NCI-H2196 (cell line): ENCODE measurements around the gene FRK.
"Not testable (repeated sequence)": the region's sequence is repeated elsewhere in the genome, so short reads cannot be mapped to it uniquely, and the experiment has no call there.

ENCODE experiments used
- DNase-seq: peaks from one replicate; lab custom pipeline; 2025; ENCODE audit not compliant: unreplicated experiment; lab: John Stamatoyannopoulos, UW

FRK gene

DNA sequence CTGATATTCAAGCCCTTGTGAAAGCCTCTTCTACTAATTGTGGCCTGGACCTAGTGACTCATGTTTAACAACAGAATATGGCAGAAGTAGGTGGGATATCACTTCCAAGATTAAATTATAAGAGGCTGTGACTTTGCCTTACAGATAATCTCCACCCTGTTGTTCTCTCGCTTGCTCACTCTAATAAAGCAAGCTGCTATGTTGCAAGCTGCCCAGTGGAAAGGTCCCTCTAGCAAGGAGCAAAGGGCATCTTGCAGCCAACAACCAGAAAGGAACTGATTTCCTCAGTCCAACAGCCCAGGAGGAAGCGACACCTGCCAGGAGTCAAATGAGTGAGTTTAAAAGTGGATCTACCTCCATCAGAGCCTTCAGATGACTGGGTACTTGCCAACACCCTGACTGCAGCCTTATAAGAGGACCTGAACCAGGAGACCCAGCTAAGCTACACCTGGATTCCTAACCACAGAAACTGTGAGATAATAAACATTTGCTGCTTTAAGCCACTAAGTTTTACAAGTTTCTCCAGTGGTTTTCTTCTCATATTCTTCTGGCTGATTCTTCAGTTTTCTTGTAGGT, 112.6 kb downstream of the FRK start:
- DNase-seq: no peak

DNA sequence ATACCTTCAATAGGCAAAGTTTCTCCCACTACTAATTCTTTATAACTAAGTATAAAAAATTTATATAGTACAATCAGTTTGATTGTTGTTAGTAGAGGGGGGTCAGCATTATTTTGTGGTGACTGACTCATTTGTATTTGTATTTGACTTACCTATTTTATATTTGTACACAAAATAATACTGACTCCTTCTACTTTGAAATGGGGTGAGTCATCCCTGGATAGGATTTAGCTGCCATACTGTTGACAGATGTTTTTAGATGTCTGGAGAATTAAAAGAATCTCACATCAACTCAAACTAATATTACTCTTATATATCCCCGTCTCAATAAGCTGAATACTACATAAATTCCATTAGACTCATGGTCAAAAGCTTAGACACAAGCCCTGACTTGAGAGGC, 114.9 kb downstream of the FRK start:
- DNase-seq: no peak

DNA sequence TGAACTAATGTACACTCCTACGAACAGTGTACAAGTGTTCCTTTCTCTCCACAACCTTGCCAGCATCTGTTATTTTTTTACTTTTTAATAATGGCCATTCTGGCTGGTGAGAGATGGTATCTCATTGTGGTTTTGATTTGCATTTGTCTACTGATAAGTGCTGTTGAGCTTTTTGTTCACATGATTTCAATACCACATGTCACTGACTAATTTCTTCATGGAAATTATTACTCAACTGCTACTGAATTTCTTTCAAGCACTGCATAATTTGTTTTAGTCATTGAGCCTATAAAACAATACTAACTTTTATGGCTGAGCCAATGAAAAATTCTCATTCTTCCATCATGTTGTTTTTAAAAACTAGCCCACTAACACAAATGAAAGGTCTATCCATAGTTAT, 115.4 kb downstream of the FRK start:
- DNase-seq: no peak

DNA sequence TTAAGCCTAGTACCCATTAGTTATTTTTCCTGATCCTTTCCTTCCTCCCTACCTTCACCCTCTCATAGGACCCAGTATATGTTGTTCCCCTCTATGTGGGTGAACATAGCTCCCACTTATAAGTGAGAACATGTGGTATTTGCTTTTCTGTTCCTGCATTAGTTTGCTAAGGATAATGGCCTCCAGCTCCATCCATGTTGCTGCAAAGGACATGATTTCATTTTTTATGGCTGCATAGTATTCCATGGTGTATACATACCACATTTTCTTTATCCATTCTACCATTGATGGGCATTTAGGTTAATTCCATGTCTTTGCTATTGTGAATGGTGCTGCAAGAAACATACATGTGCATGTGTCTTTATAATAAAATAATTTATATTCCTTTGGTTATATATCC, 115.9 kb downstream of the FRK start:
- DNase-seq: not testable (repeated sequence)

DNA sequence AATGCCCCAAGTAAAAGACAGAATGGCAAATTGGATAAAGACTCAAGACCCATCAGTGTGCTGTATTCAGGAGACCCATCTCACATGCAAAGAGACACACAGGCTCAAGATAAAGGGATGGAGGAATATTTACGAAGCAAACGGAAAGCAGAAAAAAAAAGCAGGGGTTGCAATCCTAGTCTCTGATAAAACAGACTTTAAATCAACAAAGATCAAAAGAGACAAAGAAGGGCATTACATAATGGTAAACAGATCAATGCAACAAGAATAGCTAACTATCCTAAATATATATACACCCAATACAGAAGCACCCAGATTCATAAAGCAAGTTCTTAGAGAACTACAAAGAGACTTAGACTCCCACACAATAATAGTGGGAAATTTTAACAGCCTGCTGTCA, 123.2 kb downstream of the FRK start:
- DNase-seq: not testable (repeated sequence)

DNA sequence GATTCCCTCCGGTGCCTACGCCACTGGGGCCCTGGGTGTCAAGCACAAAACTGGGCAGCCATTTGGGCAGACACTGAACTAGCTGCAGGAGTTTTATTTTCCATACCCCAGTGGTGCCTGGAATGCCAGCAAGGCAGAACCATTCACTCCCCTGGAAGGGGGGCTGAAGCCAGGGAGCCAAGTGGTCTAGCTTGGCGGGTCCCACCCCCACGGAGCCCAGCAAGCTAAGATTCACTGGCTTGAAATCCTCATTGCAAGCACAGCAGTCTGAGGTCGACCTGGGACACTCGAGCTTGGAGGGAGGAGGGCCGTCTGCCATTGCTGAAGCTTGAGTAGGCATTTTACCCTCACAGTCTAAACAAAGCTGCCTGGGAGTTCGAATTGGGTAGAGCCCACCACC, 125.3 kb downstream of the FRK start:
- no peak for DNase-seq

DNA sequence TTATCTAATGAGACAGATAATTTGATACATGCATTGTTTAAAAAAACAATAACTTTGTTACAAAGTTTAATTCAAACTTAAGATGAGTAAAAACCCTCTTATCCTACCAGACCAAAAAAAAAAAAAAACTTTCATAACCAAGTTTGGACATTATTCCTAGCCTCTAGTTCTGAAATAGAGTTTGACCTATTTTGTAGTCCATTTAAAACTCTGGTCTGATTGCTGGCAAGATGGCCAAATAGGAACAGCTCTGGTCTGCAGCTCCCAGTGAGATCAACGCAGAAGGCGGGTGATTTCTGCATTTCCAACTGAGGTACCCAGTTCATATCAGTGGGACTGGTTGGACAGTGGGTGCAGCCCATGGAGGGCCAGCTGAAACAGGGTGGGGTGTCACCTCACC, 125.9 kb downstream of the FRK start:
- DNase-seq: no peak

DNA sequence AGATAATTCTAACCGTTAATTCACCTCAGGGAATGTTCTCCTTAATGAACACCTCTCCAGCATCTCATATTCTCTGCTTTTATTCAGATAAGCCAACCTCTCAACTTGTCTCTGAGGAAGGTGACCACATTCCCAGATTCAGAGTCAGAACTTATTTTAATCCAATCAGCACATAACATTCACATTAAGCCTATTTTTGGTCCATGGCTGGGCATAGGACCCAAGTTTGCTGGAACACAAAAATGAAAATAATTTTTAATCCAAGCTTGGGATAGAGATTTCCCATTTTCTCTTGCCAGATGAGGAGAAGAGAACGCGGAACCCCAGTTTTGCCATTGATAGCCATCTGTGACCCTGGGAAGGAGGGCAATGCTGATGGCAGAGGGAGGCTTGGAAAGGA, 126.5 kb downstream of the FRK start:
- no peak for DNase-seq

DNA sequence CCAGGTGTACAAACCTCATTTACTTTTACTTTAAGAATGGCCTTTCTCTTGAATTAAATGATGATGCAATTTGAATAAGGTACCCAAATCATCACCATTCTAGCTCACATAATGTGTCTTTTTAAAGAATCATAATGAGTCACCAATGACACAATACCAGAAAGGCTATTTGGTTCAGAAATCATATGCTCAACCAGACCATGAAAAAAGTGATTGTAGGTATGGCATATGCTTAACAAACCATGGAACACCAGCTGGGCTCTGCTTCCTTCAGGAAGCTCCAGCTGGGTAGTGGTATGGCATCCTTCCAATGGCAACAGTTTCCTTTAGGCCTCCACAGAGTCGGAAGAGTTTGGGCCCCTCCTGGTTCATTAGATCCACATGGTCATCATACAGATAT, 128.2 kb downstream of the FRK start:
- DNase-seq: no peak

DNA sequence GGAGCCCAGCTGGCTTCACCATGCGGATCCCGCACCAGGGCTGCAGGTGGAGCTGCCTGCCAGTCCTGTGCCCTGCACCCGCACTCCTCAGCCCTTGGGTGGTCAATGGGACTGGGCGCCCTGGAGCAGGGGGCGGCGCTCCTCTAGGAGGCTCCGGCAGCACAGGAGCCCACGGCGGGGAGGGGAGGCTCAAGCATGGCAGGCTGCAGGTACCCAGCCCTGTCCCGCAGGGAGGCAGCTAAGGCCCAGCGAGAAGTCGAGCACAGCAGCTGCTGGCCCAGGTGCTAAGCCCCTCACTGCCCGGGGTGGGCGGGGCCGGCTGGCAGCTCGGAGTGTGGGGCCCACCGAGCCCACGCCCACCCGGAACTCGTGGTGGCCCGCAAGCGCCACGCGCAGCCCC, 132.7 kb downstream of the FRK start:
- DNase-seq: not testable (repeated sequence)

DNA sequence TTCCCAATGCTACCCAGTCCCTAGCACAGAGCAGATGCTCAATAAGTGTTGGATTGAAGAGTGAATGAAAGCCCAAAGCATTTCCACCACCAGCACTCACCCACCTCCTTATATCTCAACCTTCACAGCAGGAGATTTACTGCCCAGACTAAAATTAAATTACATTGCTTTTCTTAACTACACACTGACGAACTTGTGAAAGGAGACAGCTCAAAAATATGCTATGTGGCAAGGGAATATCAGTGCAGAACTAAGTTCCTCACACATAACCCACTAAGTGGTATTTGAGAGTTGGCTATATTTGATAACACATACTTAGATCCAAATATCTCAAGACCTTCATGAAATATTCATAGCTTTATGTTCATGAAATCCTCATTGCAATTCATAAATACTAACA, 137.7 kb downstream of the FRK start:
- DNase-seq: no peak

DNA sequence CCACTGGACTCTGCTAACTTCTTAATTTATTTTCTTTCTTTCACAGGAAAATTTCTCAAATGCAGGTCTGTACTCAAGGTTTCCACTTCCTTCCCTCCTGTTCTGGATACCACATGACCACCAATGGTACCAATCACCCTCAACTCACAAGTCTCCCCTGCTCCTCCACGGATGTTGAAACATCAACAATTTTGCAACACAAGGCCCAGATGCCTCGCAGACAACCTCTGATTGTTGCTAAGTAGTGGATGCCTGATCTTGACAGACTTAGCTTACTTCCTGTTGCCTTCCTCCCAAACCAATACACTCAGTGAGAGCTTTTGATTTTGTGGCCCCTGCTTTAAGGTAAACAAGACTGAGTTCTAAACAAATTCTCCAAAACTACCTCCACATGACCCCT, 146.6 kb downstream of the FRK start:
- no peak for DNase-seq

DNA sequence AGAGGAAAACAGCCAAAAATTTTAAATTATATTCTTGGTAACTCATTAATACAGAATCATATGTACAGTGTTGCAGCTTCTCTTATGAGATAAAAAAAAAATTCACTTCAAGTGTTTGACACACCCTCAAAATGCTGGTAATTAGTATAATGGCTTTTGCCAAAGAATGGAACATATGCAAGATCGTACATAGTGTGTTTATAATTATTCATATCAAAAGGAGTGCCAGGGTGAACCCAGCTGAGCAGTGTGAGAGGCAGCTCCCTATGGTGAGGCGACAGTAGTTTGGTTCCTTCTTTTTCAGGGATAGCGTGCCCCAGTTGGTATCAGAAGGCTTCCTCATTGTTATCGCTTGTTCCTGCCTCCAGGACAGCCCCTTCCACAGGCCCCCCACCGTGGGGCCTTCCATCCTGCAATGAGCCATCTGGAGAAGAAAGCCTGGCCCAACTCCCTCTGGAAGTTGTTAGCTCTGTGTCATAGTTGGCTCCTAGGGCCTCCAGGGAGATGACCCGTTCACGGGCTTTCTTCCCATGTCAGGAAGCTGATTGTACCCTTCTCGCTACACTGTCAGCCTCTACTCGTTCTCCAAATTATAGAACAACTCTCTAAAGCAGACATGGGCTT, 150.7 kb downstream of the FRK start:
- no peak for DNase-seq

DNA sequence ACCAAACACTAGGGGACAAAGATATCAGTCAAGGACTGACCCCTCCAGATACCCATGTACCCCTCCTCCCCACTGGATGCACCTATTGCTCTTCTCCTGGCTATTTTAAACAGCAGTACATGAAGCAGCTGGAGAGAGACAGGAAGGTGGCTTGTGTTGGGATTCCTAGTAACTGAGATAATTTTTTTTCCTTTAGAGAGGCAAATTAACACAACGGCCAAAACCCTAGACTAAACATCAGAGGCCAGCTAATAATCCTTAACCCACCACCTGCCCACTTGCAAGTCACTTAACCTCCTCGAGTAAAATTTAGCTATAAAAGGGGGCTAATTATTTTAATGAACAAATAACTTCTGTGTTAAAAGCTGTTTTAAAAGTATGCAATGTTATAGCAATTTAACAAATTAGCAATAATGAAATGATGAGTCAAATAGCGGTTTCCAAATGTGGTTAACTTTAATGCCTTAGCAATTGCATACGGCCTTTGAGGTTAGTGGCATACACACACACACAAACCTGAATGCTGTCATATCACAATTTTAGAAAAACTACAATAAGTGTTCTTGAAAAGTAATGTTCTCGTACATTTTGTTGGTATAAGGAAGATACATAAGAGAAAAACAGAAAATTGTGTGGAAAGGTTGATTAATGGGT, 151.7 kb downstream of the FRK start:
- DNase-seq: no peak

DNA sequence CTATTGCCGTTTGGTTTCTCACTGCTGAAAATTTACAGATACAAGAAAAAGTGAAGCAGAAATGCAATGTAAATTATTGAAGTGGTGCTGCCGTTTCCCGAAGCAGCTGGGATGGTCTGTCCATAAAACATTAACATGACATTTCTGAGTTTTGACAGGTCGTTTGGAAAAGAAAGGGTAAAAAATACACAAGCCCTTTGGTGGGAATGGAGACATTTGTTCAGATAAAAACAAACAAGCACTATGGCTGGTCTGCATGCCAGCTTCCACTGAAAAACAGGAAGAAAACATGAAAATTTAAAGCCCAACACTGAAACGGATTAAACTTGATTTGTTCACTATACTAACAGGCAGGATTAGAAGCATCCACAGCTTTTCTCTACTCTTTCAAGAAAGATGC, 155.2 kb downstream of the FRK start:
- no peak for DNase-seq

DNA sequence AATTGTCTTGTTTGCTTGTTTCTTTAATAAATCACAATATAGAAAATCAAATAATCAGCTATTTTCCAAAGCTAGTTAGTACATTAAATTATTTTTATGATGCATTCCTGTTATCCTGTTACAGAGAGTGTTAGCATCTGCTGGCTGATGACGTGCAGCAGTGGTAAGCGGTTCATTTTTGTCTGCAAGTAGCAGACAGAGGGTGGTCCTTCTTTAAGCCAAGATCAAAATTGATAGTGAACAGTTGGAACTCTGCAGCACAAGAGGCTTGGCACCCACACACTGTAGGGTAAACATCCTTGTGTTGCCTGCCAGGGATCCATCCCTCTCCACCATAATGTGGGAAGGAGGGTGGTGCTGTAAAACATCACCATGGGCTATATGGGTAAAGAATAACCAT, 158.3 kb downstream of the FRK start:
- DNase-seq: no peak

DNA sequence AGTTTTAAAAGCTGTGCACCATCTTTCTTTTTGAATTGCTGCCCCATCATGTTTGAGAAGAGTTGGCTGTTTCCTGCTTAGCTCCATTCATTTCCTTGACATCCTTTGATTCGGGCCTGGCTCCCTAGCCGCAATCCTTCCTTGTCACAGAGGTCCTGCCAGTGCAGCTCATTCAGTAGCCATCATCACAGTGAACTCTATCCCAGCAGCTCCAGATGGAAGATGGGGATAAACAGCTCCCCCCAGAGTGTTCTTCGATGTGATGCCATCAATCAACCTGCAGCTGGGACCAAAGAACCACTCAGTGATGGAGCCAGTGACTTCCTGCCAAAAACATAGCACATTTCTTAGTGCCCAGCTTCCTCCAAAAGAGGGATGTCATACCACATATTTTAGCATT, 158.8 kb downstream of the FRK start:
- DNase-seq: no peak

DNA sequence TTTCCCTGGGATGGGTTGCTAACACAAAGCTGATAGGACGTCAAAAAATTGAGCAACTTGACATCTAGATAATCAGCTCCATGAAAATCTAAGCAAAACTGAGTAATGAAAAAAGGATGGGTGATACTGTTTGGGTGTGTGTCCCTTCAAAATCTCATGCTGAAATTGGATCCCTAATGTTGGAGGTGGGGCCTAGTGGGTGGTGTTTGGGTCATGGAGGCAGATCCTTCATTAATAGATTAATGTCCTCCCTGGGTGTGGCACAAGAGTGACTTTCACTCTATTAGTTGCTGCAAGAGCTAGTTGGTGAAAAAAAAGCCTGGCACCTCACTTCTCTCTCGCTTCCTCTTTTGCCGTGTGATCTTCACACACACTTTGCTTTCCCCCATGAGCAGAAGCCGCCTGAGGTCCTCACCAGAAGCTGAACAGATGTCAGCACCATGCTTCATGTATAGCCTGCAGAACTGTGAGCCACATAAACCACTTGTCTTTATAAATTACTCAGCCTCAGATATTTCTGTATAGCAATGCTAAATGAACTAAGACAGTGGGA, 160.9 kb downstream of the FRK start:
- DNase-seq: no peak

DNA sequence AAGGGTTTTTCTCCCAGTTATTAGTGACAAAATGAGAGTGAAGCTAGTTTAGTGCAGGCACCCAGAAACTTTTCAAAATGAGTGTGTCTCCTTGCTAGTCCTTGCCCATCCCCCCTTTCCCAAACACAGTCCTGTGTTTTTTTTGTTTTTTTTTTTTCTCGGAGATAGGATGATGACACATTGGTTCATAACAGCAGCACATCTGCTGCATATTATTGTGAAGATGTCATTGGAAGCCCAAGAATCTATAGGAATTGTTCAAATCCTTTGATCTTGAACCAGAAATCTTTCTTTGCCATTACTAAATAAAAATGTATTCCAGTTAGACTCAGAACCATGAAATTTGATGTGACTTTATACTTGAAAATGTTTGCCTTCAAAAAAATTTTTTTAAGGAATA, 162.4 kb downstream of the FRK start:
- no peak for DNase-seq

DNA sequence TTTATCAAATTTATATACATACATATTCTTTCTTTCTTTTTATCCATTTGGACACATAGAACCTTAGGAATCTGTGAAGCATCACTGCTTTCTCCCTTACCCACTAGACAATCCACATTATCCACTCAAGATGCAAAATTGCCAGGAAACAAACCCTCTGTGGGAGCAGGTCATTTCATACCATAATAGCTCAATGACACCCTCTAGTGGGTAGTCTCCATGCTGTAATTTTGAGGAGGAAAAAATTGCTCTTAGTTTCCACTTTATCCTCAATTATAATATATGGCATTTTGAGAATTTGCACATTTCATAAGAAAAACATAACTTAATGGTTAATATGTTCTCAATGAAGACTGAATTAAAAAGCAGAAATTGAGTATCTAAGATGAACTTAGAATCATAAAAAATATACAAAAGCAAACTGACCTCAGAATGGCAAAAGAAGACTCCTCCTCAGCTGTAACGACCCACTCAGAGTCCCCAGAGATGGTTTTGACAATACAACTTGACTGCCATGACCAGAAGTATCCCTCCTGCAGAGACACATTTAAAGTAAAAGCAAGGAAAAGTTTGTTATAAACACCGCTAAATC, 164.1 kb downstream of the FRK start:
- peak; percentile 44 for DNase-seq

DNA sequence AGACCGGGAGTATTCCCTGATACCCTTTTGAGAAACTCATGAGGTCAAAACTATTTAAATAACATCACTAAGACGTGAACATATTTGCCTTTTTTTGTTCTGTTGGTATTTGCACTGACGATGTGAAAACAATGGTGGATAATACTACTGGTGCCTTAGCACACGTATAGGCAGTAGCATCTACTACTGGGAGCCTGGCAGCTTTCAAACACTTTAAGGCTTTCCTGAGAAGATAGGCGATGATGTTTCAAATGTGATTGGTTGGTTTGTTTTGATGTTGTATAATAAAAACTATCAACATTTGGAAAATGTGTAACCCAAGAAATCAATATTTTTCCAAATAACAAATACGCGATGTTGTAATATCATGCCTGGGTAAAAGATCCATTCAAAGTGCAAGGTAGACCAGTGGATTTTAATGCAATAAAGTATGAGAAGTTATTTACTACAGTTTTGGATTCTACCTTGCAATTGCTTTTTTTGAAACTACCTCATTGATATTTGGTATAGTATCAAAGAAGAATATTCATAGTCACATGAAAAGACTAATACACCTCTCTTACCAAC, 166.2 kb downstream of the FRK start:
- no peak for DNase-seq

DNA sequence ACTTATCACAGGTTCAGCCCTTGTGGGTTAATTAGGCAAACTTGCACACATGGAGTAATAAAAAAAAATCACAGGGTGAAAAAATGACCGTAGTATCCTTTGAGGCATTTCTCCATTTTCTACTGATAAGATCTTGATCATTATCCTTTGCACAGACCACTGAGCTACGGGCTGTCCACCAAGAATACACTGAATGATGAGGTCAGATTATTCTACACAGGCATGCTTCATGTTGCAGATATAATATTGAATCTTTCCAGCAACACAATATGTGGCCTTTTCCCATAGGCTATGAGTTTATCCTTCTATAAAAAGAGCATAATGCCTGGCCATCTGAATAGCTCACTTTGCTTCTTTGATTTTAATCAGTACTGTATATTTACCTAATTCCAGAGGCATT, 168.9 kb downstream of the FRK start:
- DNase-seq: no peak
